ENCODE results near the gene CCDC185. TPM values are rescaled to one million over a fixed set of nuclear protein-coding genes. Genes with fewer than 3 reads are reported as not detected.

CCDC185 gene
- total RNA-seq, 4 donors from 2014 or later: not detected

- no peak for TF ChIP-seq CTCF (IDR thresholded peaks at IDR 0.05; ENCODE audit: low read depth)
Measured at GRCh38 chr1:223349241-223349640, 44.0 kb upstream of the CCDC185 start.

- TF ChIP-seq CTCF (IDR thresholded peaks at IDR 0.05; ENCODE audit: low read depth): no peak
Measured at GRCh38 chr1:223350361-223350908, 42.8 kb upstream of the CCDC185 start.

- no peak for TF ChIP-seq CTCF (IDR thresholded peaks at IDR 0.05; ENCODE audit: low read depth)
Measured at GRCh38 chr1:223352944-223353343, 40.3 kb upstream of the CCDC185 start.

GRCh38 chr1:223353939-223354338, 39.3 kb upstream of the CCDC185 start:
- no peak for TF ChIP-seq CTCF (IDR thresholded peaks at IDR 0.05; ENCODE audit: low read depth)

GRCh38 chr1:223355699-223356098, 37.5 kb upstream of the CCDC185 start:
- no peak for TF ChIP-seq CTCF (IDR thresholded peaks at IDR 0.05; ENCODE audit: low read depth)

- TF ChIP-seq CTCF (IDR thresholded peaks at IDR 0.05; ENCODE audit: low read depth): no peak
Measured at GRCh38 chr1:223358826-223359225, 34.4 kb upstream of the CCDC185 start.

GRCh38 chr1:223363057-223363855, 30.0 kb upstream of the CCDC185 start:
- no peak for TF ChIP-seq CTCF (IDR thresholded peaks at IDR 0.05; ENCODE audit: low read depth)

All from subcutaneous adipose tissue (tissue), 4 donors.